RWPE1 (cell line): Measurements from ENCODE around the gene PSG6.
"Not testable (repeated sequence)": the region's sequence is repeated elsewhere in the genome, so short reads cannot be mapped to it uniquely, and the experiment has no call there.

Source experiments
- CTCF ChIA-PET: fragments of 350-600 bp; sonication (Branson Sonifier 250); formaldehyde crosslinking; extraction: SDS; loops from one replicate; lab custom pipeline; 2021; lab: Yijun Ruan, JAX
- POLR2A ChIA-PET: fragments of 400-600 bp; formaldehyde crosslinking; extraction: SDS; loops from one replicate; lab custom pipeline; 2020; ENCODE audit warnings: antibody characterized with exemption; ENCODE audit not compliant: low non-redundant PET; lab: Yijun Ruan, JAX
- DNase-seq: peaks from one replicate; pipeline ENCODE4 v3.0.0; 2012; ENCODE audit warnings: low spot score
- H3K27ac ChIP-seq: fragments of 450-650 bp; 2 replicates; pipeline ENCODE4 v1.5.1; 2017
- CTCF ChIP-seq: fragments of 450-650 bp; conservative IDR thresholded peaks from 2 replicates; pipeline ENCODE4 v1.5.1; 2017; ENCODE audit warnings: low read depth, mild to moderate bottlenecking

The PSG6 gene

GRCh38 chr19:42930214-42930613 lies 12.5 kb upstream of the PSG6 start:
- POLR2A ChIA-PET, H3K27ac ChIP-seq, DNase-seq: not testable (repeated sequence)
- peak; percentile 58 for TF ChIP-seq CTCF
- CTCF ChIA-PET = interaction anchor here (0.8 kb wide), 1 partner anchor 52 kb away, joined by 3 read pairs; no protein-coding TSS in a partner anchor

DNA sequence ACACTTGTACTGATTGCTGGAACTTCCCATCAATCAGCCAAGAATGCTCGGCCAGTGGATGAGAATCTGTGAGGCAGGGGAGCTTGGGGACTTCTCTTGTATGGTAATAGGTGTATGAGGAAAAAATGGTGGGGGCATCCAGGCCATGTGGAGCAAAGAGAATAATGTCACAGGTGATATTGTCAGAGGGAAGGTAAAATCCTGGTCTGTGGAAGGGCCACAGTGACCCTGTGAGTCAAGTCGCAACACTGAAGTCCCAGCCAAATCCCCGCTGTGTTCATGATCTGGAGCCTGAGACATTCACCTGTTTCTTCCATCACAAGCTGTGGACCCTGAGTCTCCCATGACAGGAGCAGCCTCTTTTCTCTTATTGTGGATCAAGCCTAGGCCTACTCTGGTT lies 11.2 kb upstream of the PSG6 start:
- no peak overlapping the region for H3K27ac ChIP-seq
- CTCF ChIA-PET = interaction anchor here (0.9 kb wide), 1 partner anchor 11 kb away, joined by 3 read pairs; the partner anchor contains the start of gene PSG6
- POLR2A ChIA-PET = no interaction called here
- no peak for TF ChIP-seq CTCF
- no peak for DNase-seq

DNA sequence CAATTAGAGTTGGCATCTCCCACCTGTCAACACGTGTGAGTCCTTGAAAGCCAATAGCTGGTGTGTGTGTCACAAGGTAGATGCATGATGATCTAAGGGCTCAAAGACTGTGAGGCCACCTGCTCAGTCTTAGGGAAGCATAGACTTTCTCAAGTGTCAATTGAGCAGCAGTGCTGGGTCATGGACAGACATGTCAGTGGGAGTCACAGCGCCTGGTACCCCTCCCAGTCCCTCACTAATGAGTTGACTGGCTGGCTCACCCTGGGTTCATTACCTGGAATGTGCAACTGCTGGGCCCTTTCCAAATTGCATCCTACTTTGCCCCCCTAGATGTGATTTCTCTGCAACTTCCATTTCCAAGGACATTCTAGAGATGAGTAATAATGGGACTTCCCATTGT lies 9.1 kb upstream of the PSG6 start:
- no peak overlapping the region for H3K27ac ChIP-seq
- CTCF ChIA-PET = no interaction called here
- POLR2A ChIA-PET = no interaction called here
- no peak for TF ChIP-seq CTCF
- no peak for DNase-seq

- TF ChIP-seq CTCF = peak; percentile 74
- peak; percentile 10 for DNase-seq
- CTCF ChIA-PET = interaction anchor here (0.6 to 0.9 kb wide), 3 partner anchors 38 to 1057 kb away, joined by 3 to 4 read pairs (median 4); no protein-coding TSS in a partner anchor
- H3K27ac ChIP-seq, POLR2A ChIA-PET: not testable (repeated sequence)
These were observed 5.4 kb upstream of the PSG6 start for GRCh38 chr19:42923106-42923505.

DNA sequence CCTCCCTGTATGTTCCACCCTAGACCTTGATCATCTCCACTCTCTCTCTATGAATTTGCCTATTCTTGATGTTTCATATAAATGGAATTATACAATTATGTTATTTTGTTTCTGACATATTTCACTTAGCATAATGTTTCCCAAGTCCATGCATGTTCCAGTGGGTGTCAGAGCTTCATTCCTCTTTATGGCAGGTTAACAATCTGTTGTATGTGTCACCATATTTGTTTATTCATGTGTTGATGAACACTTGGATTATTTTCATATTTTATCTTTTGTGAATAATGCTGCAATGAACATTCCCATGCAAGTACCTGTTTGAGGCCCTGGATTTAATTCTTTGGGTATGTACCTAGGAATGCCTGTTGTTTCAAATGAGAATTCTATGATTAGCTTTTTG lies 3.3 kb upstream of the PSG6 start:
- H3K27ac ChIP-seq, POLR2A ChIA-PET, CTCF ChIA-PET, DNase-seq: not testable (repeated sequence)

DNA sequence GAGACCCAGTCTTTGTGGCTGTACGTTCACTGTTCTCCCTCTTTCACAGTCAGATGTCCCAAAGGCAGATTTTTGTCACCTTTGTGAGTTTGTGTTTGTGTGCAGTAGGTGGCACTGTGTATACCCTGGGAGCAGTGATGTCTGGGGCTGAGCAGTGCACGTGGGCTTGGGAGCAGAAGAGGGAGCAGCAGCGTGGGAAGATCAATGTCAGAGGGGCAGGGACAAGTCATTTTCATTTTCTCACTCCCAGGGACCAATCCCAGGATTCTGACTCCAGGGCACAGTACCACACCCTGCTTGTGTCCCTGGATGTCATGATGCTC lies 2.0 kb upstream of the PSG6 start:
- POLR2A ChIA-PET = no interaction called here
- CTCF ChIA-PET = no interaction called here
- TF ChIP-seq CTCF = no peak; the same call in 1 of the 2 replicates
- H3K27ac ChIP-seq = no peak overlapping the region
- DNase-seq = no peak

DNA sequence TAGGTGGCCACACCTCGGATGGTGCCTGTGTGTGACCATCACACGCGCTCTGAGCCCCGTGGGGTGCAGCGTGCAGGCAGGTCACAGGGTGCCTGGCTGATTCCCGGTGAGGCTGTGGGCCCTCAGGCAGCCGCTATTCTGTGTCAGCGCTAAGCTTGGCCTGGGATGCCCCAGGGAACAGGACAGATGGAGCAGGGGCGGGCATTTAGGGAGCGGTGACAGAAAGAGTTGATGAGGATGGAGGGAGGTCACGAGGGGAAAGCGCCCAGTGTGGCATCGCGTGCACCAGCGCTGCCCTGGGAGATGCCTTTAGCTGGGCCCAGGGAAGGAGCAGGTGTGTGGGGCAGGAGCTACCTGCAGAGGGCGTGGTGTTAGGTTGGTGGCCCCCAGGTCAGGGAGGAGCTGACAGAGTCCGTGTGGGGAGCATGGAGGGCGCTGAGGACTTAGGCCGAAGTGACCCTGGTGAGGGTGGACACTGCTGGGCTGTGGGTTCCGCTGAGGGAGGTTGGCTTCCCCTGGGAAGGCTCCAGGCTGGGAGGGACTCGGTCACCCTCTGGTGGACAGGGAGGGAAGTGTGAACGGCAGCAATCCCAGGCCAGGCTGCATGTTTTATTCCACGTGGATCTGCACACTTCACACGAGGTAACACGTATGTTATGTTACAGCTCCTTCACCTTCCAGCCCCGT lies 1.5 kb upstream of the PSG6 start:
- H3K27ac ChIP-seq, DNase-seq, POLR2A ChIA-PET: not testable (repeated sequence)
- 0 out of 2 replicates have a peak, but pooled peaks have one; percentile 21 for TF ChIP-seq CTCF
- CTCF ChIA-PET = interaction anchor here (0.7 kb wide), 1 partner anchor 40 kb away, joined by 3 read pairs; the partner anchor contains the start of gene PSG1

DNA sequence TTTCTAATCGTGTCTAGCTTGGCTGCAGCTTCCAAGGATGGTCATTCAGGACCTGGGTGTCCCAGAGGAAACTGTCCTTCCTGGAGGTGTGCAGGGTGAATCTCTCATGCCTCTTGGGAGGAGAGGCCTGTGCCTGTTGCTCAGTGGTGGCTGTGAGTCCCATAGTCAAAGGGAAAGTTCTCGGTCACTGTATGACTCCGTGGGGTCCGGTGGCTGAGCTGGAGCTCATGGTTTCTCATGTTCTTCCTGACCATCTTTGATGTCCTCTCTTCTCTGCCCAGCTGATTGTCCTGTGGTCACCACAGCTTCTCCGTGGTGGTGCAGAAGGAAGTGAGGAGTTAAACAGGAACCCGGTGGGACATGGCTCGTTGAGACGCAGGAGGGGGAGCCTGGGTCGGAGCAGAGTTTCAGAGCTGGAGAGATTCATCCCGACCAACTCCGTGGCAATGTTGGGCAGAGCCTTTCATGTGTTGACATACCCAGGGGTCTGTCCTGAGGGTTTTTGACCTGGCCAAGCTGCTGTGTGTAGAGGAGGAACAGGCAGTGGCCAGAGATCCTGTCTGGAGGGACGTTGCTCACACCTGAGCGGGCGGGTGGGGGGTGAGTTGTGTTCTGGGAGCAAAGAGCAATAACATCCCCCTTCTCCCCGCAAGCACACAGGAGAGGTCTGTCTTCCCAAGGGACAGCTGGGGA lies 829 bp upstream of the PSG6 start:
- H3K27ac ChIP-seq, POLR2A ChIA-PET, DNase-seq: not testable (repeated sequence)
- CTCF ChIA-PET = interaction anchor here (0.7 to 1.1 kb wide), 2 partner anchors 11 to 39 kb away, joined by 3 read pairs; partner anchors contain the start of gene PSG1

DNA sequence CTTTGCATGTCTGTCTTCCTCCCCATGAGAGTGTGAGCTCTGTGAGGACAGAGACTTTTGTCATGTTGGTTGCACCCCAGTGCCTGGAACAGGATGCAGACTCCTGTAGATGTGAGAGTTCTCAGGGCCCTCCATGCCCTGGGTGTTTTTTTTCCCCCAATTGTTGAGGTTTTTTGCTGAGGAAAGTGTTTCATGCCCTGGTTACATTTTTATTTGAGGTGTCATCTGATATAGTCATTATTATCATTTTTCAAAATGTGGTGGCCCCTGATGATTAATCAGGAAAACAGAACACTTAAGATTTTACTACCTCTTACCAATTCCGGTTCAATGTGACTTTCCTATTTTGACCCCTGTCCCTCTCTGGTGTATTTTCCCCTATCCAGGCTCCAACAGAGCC lies 763 bp downstream of the PSG6 start:
- H3K27ac ChIP-seq, CTCF ChIA-PET, POLR2A ChIA-PET, DNase-seq: not testable (repeated sequence)

- DNase-seq, POLR2A ChIA-PET, CTCF ChIA-PET, H3K27ac ChIP-seq: not testable (repeated sequence)
These were observed 4.2 kb downstream of the PSG6 start for GRCh38 chr19:42913516-42913915.
